Right lobe of liver (tissue), 6 donors: ENCODE results near the gene VASN. TPM values are rescaled to one million over a fixed set of nuclear protein-coding genes. Genes with fewer than 3 reads are reported as not detected.

Experiments
- ATAC-seq, 4 donors: fragments of 200-7000 bp; cut with Tn5 transposase; one replicate each; pipeline ENCODE4 v1.9.1; 2020; ENCODE audit warnings: mild to moderate bottlenecking in 4 of 4, moderate library complexity in 4 of 4
- DNase-seq, 3 donors: peaks; one replicate each; pipeline ENCODE4 v3.0.0-alpha.2; 2020
- H3K27ac ChIP-seq, 3 donors: fragments of 200-600 bp; one replicate each; pipeline ENCODE4 v1.8.0; 2022
- H3K27me3 ChIP-seq, 2 donors: fragments of 200-600 bp; one replicate each; pipeline ENCODE4 v1.8.0; 2022
- H3K36me3 ChIP-seq, 4 donors: fragments of 200-600 bp; sonication (generic) in 1 of 4; one replicate each; pipeline versions ENCODE4 v1.5.1 to v1.8.0; 2017 to 2022; ENCODE audit warnings: control low read depth in 1 of 4
- H3K4me1 ChIP-seq, 4 donors: fragments of 200-600 bp; sonication (generic) in 1 of 4; one replicate each; pipeline versions ENCODE4 v1.5.1 to v1.8.0; 2017 to 2022; ENCODE audit warnings: control low read depth in 1 of 4
- H3K4me3 ChIP-seq, 3 donors: fragments of 200-600 bp; one replicate each; pipeline ENCODE4 v1.8.0; 2022
- H3K9me3 ChIP-seq, 4 donors: fragments of 200-600 bp; sonication (generic) in 1 of 4; one replicate each; pipeline versions ENCODE4 v1.5.1 to v1.8.0; 2017 to 2022; ENCODE audit warnings: control low read depth in 1 of 4
- POLR2A ChIP-seq: fragments of 450-650 bp; IDR thresholded peaks from one replicate; pipeline ENCODE4 v1.6.1; 2017; ENCODE audit warnings: antibody characterized with exemption, mild to moderate bottlenecking
- WGBS: methylation state at CpG from one replicate; pipeline ENCODE4 v1.1.6; 2018; ENCODE audit warnings: low coverage, low lambda C conversion rate; ENCODE audit not compliant: insufficient coverage; ENCODE audit errors: missing lambda C conversion rate; 5-methylcytosine and 5-hydroxymethylcytosine counted together
- intact Hi-C, 2 donors: fragments of 100-400 bp; cut with DNase I; formaldehyde crosslinking; loops; one replicate each; pipeline versions ENCODE4 v1.11.2 to v1.14.1; 2022
- total RNA-seq, 6 experiments: library from RNA; depleted of rRNA in 2 of 6; stranded (reverse); fragments of >200 nt in 2 of 6; fragmentation: NEBNext Ultra II Directional in 3 of 6; extraction: Animal tissue kit (Norgen Biotek cat#: 25700) in 3 of 6; gene quantifications; one replicate each; pipeline versions ENCODE4 v1.1.0 to v1.2.4, GENCODE V29; 2016 to 2023
- TF ChIP-seq, protein P1 (sequence below), 4 donors: fragments of 200-600 bp in 3 of 4; fragments of 450-650 bp in 1 of 4; IDR thresholded peaks; one replicate each; pipeline versions ENCODE4 v1.5.1 to v1.8.0; 2016 to 2022; ENCODE audit warnings: antibody characterized with exemption in 4 of 4, mild to moderate bottlenecking in 2 of 4
- donor health status: DM: no; HTN: yes; CAD: no.
- donor health status: DM: no; HTN: no; CAD: no.
- donor health status: DM: no; HTN: no; CAD: no.
- donor health status: DM: no; HTN: yes; CAD: no.
- donor health status: DM: no; HTN: yes; CAD: no.

The VASN gene
- total RNA-seq, 6 experiments from 2014 or later = 13.5 to 22.9 (median 16.8) TPM

DNA sequence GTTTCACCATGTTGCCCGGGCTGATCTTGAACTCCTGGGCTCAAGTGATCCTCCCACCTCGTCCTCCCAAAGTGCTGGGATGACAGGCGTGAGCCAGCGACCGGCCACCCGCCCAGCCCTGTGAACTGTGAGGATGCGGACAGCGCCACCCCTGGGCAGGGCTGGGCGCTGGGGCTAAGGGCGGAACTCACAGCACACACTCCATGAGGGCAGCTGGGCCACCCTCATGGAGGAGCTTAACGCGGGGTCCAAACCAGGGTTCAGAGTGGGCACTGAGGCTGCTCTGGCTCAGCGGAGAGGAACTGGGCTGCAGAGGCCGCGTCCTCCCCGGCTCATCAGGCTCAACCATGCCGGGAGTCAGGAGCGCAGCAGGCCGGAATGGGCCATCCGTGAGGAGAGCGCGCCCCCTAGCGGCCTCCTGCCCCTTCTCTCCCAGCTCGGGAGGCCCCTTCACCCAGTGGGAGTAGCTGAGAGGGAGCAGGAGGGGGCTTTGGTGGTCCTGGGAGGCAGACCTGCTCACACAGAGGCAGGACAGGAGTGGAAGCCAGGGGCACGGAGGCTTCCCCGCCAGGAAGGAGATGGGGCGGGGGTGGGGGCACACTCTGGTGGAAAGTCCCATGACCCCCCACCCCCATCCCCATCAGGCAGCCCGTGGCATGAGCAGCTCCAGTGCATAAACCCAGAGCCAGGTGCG, 30.9 kb downstream of the VASN start:
- 10% methylated on average over 2 of the region's 29 CpGs for WGBS
- Histone ChIP-seq H3K27me3 (no peaks in the 10 kb centered on the region), H3K27ac (no peak overlapping the region), H3K9me3 (no peaks in the 10 kb centered on the region), H3K4me1 (peaks cover 0 to 4% (median 0%) of the 10 kb centered on the region in 4 donors), H3K36me3 (peaks cover 0 to 12% (median 0%) of the 10 kb centered on the region in 4 donors), H3K4me3 (peak overlapping the region in 1 of 3 donors; percentile 27)
- peak; percentile 92 to 95 (median 93) for ATAC-seq
- DNase-seq = peak; percentile 82 to 85 (median 85)
- intact Hi-C loops = loop anchor here (2.0 to 10.0 kb wide), 3 partner anchors 42 to 118 kb away; no protein-coding TSS in a partner anchor
- TF ChIP-seq POLR2A = no peak
- TF ChIP-seq, protein P1, sequence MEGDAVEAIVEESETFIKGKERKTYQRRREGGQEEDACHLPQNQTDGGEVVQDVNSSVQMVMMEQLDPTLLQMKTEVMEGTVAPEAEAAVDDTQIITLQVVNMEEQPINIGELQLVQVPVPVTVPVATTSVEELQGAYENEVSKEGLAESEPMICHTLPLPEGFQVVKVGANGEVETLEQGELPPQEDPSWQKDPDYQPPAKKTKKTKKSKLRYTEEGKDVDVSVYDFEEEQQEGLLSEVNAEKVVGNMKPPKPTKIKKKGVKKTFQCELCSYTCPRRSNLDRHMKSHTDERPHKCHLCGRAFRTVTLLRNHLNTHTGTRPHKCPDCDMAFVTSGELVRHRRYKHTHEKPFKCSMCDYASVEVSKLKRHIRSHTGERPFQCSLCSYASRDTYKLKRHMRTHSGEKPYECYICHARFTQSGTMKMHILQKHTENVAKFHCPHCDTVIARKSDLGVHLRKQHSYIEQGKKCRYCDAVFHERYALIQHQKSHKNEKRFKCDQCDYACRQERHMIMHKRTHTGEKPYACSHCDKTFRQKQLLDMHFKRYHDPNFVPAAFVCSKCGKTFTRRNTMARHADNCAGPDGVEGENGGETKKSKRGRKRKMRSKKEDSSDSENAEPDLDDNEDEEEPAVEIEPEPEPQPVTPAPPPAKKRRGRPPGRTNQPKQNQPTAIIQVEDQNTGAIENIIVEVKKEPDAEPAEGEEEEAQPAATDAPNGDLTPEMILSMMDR (IDR thresholded peaks at IDR 0.05) = peak; percentile 84 to 91 (median 90)

DNA sequence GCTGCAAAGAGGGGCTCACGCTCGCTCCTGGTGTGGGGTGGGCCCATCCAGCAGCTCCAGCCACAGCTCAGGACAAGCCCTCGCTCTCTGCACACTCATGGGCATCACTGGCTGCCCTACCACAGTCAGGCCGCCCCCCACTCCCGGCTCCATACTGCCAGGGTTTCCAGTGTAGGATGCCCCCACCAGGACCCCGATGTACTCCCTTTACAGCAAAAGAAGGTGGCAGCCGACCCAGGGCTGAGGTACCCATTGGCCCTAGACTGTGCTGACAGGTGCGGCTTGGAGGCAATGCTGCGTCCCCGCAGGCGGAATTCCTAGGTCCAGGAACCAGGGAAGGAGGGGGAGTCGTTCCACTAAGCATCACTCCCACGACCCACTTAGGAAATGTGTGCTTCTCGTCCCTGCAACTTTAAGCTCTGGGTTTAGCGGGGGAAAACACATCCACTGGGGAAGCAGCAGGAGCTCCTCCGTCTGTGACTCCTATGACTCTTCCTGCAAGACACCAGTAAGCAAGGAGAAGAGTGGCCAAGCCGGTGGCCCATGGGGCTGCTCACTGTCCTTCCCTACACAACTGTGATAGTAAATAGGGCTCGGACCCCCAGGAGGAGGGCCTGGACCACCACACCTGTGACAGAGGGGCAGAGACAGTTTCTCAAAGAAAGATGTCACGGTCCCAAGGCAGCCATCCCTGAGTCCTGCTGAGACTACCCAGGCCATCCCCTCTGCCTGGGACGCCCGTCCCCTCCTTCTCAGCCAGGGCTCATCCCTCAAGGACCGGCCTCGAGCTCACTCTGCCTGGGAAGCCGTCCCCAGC, 31.7 kb downstream of the VASN start:
- H3K4me1 ChIP-seq = peaks cover 0 to 4% (median 0%) of the 10 kb centered on the region in 4 donors
- ATAC-seq = peak in 1 of 4 donors; percentile 6
- peaks cover 0 to 19% (median 0%) of the 10 kb centered on the region in 4 donors for H3K36me3 ChIP-seq
- no peak overlapping the region for H3K27ac ChIP-seq
- H3K9me3 ChIP-seq = no peaks in the 10 kb centered on the region
- DNase-seq = no peak
- no peak overlapping the region for H3K4me3 ChIP-seq
- WGBS = 63% methylated on average over 2 of the region's 24 CpGs
- TF ChIP-seq POLR2A = no peak
- TF ChIP-seq, protein P1 (IDR thresholded peaks at IDR 0.05) = no peak
- no peaks in the 10 kb centered on the region for H3K27me3 ChIP-seq
- intact Hi-C loops = loop anchor here (2.0 to 10.0 kb wide), 3 partner anchors 43 to 119 kb away; no protein-coding TSS in a partner anchor

DNA sequence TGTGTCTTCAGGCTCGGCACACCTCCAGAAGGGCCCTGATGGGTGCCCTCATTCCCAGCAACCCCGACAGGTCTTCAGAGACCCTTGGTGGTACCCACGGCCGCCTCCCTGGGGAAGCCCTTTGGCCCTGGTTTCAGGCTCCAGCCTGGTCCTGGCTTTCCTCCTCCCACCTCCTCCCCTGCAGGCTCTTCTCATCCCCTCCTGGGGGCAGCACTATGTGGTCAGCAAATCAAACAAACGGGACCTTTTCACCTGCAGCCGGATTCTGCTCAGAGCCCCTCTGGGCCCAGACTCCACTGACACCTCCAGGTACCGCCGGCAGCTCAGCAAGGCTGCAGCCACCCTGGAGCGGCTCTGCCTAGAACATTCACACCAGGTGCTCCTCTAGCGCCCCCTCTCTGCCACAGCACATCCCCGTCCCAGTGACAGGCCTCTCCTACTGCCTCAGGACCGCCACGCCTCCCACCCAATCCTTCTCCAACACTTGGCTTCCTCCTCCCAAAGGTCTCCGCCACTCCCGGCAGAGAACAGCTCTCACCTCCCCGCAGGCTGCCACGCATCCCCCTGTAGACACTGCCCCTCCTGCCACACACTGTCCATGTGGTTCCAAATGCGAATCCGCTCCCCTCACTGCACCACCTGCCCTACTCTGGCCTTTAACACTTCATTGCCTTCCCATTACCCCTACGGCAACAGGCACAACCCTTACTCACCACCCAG, 32.8 kb downstream of the VASN start:
- H3K4me3 ChIP-seq = no peak overlapping the region
- WGBS = 78% methylated on average over 7 of the region's 20 CpGs
- no peaks in the 10 kb centered on the region for H3K27me3 ChIP-seq
- no peaks in the 10 kb centered on the region for H3K9me3 ChIP-seq
- peaks cover 0 to 19% (median 0%) of the 10 kb centered on the region in 4 donors for H3K36me3 ChIP-seq
- DNase-seq = peak in 2 of 3 donors; percentile 36 to 46
- peaks cover 0 to 4% (median 0%) of the 10 kb centered on the region in 4 donors for H3K4me1 ChIP-seq
- ATAC-seq = peak; percentile 20 to 36 (median 26)
- intact Hi-C loops = loop anchor here in 1 of 2 donors (10.0 kb wide), 1 partner anchor 120 kb away; no protein-coding TSS in a partner anchor
- no peak overlapping the region for H3K27ac ChIP-seq
- TF ChIP-seq POLR2A = no peak
- TF ChIP-seq, protein P1 (IDR thresholded peaks at IDR 0.05) = peak; percentile 42 to 50 (median 48)
